Activated CD4-positive, alpha-beta T cell treated with anti-CD3 and anti-CD28 coated beads, Interleukin-10, Interleukin-2, amounts not matched to agents 100 ng/mL and 50 ng/mL, durations not matched to agents 16 hours and 8 hours (primary cell): Measurements from ENCODE around the gene SARS1.

Experiments
- DNase-seq: peaks from one replicate; pipeline ENCODE4 v3.0.0-alpha.2; 2020

SARS1 gene

DNA sequence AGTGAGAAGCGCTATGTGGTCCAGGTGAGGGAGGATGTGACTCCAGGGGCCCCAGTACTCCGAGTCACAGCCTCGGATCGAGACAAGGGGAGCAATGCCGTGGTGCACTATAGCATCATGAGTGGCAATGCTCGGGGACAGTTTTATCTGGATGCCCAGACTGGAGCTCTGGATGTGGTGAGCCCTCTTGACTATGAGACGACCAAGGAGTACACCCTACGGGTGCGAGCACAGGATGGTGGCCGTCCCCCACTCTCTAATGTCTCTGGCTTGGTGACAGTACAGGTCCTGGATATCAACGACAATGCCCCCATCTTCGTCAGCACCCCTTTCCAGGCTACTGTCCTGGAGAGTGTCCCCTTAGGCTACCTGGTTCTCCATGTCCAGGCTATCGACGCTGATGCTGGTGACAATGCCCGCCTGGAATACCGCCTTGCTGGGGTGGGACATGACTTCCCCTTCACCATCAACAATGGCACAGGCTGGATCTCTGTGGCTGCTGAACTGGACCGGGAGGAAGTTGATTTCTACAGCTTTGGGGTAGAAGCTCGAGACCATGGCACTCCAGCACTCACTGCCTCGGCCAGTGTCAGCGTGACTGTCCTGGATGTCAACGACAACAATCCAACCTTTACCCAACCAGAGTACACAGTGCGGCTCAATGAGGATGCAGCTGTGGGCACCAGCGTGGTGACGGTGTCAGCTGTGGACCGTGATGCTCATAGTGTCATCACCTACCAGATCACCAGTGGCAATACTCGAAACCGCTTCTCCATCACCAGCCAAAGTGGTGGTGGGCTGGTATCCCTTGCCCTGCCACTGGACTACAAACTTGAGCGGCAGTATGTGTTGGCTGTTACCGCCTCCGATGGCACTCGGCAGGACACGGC lies 37.8 kb downstream of the SARS1 start:
- DNase-seq, result no peak

- no peak for DNase-seq
Measured at GRCh38 chr1:109252167-109252892, 38.6 kb downstream of the SARS1 start.

DNA sequence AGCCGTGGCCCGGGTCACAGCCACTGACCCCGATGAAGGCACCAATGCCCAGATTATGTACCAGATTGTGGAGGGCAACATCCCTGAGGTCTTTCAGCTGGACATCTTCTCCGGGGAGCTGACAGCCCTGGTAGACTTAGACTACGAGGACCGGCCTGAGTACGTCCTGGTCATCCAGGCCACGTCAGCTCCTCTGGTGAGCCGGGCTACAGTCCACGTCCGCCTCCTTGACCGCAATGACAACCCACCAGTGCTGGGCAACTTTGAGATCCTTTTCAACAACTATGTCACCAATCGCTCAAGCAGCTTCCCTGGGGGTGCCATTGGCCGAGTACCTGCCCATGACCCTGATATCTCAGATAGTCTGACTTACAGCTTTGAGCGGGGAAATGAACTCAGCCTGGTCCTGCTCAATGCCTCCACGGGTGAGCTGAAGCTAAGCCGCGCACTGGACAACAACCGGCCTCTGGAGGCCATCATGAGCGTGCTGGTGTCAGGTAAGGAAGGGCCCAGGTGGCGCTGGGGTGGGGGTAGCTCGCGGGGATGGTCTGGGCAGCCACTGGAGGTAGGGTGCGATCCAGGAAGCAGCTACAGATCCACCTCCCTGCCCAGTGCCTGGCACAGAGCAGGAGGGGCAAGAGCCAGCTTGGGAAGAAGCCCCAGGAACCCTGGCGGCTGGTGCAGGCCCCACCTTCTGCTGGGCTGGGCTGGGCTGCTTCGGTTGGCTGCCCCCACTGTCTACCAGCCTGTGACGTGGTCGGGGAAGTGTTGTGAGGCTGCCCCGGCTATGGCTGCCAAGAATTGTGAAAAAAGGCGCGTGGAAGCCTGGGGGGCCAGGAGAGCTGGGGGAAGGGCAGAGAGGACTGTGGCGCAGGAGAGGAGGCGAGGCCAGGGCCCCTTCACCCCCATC lies 39.4 kb downstream of the SARS1 start:
- DNase-seq, result no peak

GRCh38 chr1:109253803-109254620 lies 40.3 kb downstream of the SARS1 start:
- no peak for DNase-seq

DNA sequence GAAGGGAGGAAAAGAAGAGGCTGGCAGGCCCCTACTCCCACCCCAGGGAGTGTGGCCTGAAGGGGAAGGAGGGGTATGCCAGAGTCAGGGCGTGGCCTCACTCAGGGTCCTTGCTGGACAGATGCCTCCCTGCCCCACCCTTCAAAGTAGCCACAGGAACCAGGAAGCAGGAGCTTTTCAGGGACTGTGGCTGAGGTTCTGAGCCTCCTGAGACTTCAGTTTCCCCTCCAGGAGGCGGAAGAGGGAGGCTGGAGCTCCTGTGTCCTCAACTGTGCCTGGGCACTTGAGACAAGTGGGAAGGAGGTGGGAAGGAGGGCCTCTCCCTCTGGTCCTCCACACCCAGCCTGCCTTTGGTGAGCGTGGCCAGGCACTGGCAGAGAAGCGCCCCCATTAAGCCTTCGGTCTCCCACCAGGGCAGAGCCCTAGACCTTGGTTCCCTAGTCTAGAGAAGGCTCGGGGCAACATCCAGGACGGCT lies 40.9 kb downstream of the SARS1 start:
- no peak for DNase-seq

DNA sequence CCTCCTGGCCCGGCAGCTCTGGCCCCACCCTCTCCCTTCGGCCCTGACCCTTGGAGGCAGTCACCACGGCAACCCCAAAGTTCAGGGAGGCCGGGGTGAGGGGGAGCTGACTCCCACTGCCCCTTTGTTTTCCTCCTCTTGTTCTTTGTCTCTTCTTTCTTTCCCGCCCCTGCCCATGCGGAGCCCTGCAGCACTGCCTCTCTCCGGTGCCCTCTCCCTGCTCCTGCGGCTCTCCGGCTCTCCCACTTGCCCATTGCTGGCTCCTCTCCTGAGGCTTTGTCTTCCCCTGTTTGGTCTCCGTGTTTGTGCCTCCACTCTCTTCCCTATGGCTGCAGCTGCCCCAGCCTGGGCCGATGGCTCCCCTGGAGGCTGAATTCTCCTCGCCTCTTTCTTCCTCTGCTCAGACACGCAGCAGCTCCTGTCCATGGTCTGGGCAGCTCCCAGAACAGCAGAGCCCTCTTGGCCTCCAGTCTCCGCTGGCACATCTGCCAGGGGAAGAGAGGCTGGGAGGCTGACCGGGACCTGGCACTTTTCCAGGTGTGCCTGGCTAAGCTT lies 41.5 kb downstream of the SARS1 start:
- DNase-seq, result no peak

DNA sequence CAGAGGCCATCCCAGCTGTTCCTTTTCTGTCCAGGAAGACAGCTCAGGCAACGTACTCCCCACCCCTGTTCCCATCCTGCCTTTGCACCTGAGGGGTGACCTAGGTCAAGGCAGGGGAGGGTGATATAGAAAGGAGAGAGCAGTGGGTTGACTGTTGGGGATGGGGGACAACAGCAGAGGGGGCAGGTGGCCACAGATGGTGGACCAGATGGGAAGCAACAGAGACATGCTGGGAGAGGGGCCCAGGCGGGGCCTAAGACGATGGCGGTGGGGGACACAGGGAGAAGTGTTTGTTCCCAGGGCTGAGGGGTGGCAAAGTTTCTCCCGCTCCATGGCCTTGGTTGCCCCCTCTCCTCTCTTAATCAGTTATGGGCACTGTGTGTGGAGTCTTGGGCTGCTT lies 42.0 kb downstream of the SARS1 start:
- DNase-seq, result no peak

DNA sequence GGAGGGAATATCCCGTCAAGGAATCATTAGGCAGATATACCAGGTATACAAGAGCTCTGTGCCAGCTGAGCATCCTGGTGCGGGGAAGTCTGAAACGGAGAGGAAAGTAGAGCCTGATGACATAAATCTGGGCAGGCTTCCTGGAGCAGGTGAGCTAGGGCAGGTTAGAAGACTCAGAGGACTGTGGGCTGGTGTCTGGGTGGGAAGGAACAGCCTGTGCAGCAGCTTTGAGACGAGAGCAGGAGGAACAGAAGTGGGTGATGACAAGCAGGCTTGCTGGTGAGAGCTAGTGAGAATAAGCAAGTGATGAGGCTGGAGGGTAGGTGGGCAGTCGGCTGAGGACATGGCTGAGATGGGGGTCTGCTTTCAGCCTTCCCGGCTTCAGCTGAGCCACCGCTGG lies 42.4 kb downstream of the SARS1 start:
- DNase-seq, result no peak

GRCh38 chr1:109256971-109257681 lies 43.4 kb downstream of the SARS1 start:
- DNase-seq, result no peak

- DNase-seq, result no peak
Measured at GRCh38 chr1:109257682-109258421, 44.1 kb downstream of the SARS1 start.

DNA sequence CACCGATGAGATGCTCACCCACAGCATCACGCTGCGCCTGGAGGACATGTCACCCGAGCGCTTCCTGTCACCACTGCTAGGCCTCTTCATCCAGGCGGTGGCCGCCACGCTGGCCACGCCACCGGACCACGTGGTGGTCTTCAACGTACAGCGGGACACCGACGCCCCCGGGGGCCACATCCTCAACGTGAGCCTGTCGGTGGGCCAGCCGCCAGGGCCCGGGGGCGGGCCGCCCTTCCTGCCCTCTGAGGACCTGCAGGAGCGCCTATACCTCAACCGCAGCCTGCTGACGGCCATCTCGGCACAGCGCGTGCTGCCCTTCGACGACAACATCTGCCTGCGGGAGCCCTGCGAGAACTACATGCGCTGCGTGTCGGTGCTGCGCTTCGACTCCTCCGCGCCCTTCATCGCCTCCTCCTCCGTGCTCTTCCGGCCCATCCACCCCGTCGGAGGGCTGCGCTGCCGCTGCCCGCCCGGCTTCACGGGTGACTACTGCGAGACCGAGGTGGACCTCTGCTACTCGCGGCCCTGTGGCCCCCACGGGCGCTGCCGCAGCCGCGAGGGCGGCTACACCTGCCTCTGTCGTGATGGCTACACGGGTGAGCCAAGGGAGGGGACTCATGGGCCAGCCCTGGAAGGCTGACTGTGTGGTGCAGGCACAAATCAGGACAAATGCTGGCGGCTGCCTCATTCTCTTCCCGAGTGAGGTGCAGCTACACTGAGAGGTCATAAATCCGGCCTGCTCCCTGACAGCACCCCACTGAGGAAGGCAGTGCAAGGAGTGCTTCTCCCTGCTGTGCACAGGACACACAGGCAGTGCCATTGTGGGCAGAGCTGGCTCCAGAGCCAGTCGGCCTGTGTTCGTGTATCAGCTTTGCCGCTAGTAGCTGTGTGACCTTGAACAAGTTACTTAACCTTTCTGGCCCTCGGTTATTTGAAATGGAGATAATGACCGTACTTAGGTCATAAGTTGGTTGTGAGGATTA lies 45.1 kb downstream of the SARS1 start:
- no peak for DNase-seq

GRCh38 chr1:109259674-109260557 lies 46.2 kb downstream of the SARS1 start:
- DNase-seq, result no peak

DNA sequence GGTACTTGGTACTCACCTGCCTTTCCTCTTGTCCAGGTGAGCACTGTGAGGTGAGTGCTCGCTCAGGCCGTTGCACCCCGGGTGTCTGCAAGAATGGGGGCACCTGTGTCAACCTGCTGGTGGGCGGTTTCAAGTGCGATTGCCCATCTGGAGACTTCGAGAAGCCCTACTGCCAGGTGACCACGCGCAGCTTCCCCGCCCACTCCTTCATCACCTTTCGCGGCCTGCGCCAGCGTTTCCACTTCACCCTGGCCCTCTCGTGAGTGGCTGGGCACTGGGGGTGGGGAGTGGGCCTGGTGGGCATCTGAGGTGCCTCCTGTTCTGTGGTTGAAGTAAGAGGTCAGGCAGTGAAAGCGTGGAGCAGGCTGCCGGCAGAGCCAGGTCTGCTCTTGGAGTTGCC lies 47.3 kb downstream of the SARS1 start:
- no peak for DNase-seq

GRCh38 chr1:109261578-109261977 lies 47.9 kb downstream of the SARS1 start:
- no peak for DNase-seq

DNA sequence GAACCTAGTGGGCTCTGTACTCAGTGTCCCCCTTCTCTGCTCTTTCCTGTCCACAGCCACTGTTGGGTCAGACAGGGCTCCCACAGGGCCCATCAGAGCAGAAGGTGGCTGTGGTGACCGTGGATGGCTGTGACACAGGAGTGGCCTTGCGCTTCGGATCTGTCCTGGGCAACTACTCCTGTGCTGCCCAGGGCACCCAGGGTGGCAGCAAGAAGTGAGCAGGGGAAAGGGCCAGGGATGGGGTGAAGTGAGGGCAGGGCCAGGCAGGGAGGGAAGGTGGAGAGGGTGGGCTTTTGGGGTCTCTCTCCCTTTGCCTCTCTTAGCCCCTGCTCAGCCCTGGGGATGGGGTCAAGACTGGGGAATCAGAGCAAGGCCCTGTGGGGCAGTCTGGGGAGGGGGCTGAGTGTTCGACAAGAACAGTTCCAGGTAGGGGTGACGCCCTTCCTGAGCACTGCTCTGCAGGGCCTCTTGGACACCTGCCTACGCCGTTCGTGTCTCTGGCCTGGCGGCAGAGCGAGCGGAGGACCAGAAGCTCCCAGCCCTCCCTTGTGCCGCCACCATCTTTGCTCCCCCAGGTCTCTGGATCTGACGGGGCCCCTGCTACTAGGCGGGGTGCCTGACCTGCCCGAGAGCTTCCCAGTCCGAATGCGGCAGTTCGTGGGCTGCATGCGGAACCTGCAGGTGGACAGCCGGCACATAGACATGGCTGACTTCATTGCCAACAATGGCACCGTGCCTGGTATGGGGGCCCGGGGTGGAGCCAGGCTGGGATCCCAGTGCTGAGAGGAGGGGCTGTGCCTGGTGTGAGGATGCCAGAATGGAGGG lies 48.7 kb downstream of the SARS1 start:
- DNase-seq, result no peak

DNA sequence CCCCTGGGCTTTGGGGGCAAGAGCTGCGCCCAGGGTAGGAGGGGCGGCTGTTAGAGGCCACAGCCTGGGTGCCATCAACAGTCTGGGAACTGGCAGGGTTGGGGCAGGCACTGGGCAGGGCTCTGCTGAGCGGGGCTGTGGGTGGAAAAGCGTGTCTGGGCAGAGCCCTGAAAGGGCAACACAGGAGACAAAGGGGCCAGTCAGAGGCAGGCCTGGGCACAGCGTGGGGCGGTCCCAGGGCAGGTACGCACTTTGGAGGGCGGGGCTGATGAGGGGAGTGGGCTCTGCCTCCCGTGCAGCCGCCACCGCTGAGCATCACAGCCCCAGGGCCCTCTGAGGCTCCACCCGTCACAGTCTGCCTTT lies 49.5 kb downstream of the SARS1 start:
- DNase-seq, result no peak
